ENCODE data around the gene IGSF21.

Gene IGSF21

DNA sequence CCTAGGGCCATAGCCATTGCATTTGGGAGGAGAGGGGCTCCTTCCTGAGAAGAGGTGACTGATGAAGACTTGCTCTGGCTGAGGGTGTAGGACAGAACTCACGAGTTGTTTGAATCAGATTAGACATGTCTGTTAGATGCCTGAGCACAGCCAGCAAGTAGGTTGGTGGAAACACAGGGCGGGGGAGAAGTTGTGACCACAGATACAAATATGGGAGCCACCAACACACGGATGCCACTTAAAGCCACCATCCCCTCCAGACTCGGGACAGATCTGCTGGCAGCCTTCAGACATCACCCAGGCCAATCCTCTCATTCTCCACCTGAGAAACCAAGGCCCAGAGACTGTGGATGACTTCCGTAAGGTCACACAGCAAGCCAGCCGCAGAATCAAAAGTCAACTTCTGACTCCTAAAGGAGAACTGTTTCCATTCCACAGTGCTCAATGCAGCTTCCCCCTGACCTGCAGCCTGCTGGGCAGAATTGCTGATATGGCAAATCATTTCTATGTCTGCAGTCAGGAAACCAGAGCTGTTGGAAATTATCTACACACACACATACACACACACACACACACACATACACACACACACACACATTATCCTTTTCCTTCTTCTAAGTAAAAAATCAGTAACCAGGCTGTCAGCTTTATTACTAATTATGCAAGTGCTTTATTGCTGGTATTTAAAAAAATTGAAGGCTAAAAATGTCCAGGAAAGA is 196.7 kb downstream of the IGSF21 start:
- H3K27ac ChIP-seq (ENCODE audit: low read depth, low read length) = no peak overlapping the region
- H3K79me2 ChIP-seq (ENCODE audit: control insufficient read depth, low read length) = no peaks in the 10 kb centered on the region
- no peaks in the 10 kb centered on the region for H3K27me3 ChIP-seq (ENCODE audit: control insufficient read depth, low read length)
- no peaks in the 10 kb centered on the region for H3K9me2 ChIP-seq (replicated peaks; ENCODE audit: control insufficient read depth, low read length)
- H3K9me3 ChIP-seq (ENCODE audit: control insufficient read depth, insufficient read depth, low read length) = no peaks in the 10 kb centered on the region
- no peak overlapping the region for H3K4me3 ChIP-seq (ENCODE audit: low read length)
- no peaks in the 10 kb centered on the region for H4K20me1 ChIP-seq (ENCODE audit: control insufficient read depth, insufficient read depth, low read depth, low read length)
- TF ChIP-seq, protein P1, sequence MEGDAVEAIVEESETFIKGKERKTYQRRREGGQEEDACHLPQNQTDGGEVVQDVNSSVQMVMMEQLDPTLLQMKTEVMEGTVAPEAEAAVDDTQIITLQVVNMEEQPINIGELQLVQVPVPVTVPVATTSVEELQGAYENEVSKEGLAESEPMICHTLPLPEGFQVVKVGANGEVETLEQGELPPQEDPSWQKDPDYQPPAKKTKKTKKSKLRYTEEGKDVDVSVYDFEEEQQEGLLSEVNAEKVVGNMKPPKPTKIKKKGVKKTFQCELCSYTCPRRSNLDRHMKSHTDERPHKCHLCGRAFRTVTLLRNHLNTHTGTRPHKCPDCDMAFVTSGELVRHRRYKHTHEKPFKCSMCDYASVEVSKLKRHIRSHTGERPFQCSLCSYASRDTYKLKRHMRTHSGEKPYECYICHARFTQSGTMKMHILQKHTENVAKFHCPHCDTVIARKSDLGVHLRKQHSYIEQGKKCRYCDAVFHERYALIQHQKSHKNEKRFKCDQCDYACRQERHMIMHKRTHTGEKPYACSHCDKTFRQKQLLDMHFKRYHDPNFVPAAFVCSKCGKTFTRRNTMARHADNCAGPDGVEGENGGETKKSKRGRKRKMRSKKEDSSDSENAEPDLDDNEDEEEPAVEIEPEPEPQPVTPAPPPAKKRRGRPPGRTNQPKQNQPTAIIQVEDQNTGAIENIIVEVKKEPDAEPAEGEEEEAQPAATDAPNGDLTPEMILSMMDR (IDR thresholded peaks at IDR 0.05; ENCODE audit: low read depth, low read length, poor library complexity, severe bottlenecking) = no peak
- TF ChIP-seq EZH2phosphoT487 (IDR thresholded peaks at IDR 0.05; ENCODE audit: borderline replicate concordance, low read length) = no peak
- H3F3A ChIP-seq (ENCODE audit: control insufficient read depth, insufficient read depth) = no peaks in the 10 kb centered on the region
- H3K4me1 ChIP-seq (ENCODE audit: control insufficient read depth, low read length) = no peaks in the 10 kb centered on the region
- no peak overlapping the region for H3K4me2 ChIP-seq (ENCODE audit: low read length)
- H3K36me3 ChIP-seq (ENCODE audit: control insufficient read depth, low read length) = no peaks in the 10 kb centered on the region

DNA sequence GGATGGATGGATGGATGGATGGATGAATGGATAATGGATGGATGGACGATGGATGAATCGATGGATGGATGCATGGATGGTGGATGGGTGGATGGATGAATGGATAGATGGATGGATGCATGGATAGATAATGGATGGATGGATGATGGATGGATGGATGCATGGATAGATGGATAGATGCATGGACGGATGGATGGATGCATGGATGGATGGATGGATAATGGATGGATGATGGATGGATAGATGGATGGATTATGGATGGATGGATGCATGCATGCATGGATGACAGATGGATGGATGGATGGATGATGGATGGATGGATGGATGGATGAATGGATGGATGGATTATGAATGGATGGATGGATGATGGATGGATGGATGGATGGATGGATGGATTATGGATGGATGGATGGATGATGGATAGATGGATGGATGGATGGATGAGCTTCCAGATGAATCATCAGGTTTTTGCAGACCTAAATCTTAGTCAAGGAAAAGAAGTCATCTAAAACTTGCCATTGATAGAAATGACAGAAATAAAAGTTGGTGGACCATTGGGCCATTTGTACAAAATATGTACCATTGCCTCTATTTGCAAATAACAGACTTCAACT is 197.7 kb downstream of the IGSF21 start:
- H3K4me2 ChIP-seq (ENCODE audit: low read length) = no peak overlapping the region
- H3K4me1 ChIP-seq (ENCODE audit: control insufficient read depth, low read length) = no peaks in the 10 kb centered on the region
- H3K36me3 ChIP-seq (ENCODE audit: control insufficient read depth, low read length) = no peaks in the 10 kb centered on the region
- H3K27me3 ChIP-seq (ENCODE audit: control insufficient read depth, low read length) = no peaks in the 10 kb centered on the region
- no peaks in the 10 kb centered on the region for H3K9me3 ChIP-seq (ENCODE audit: control insufficient read depth, insufficient read depth, low read length)
- no peak overlapping the region for H3K4me3 ChIP-seq (ENCODE audit: low read length)
- no peaks in the 10 kb centered on the region for H3F3A ChIP-seq (ENCODE audit: control insufficient read depth, insufficient read depth)
- no peaks in the 10 kb centered on the region for H4K20me1 ChIP-seq (ENCODE audit: control insufficient read depth, insufficient read depth, low read depth, low read length)
- no peak for TF ChIP-seq EZH2phosphoT487 (IDR thresholded peaks at IDR 0.05; ENCODE audit: borderline replicate concordance, low read length)
- TF ChIP-seq, protein P1 (IDR thresholded peaks at IDR 0.05; ENCODE audit: low read depth, low read length, poor library complexity, severe bottlenecking) = no peak
- no peaks in the 10 kb centered on the region for H3K79me2 ChIP-seq (ENCODE audit: control insufficient read depth, low read length)
- no peaks in the 10 kb centered on the region for H3K9me2 ChIP-seq (replicated peaks; ENCODE audit: control insufficient read depth, low read length)
- no peak overlapping the region for H3K27ac ChIP-seq (ENCODE audit: low read depth, low read length)

DNA sequence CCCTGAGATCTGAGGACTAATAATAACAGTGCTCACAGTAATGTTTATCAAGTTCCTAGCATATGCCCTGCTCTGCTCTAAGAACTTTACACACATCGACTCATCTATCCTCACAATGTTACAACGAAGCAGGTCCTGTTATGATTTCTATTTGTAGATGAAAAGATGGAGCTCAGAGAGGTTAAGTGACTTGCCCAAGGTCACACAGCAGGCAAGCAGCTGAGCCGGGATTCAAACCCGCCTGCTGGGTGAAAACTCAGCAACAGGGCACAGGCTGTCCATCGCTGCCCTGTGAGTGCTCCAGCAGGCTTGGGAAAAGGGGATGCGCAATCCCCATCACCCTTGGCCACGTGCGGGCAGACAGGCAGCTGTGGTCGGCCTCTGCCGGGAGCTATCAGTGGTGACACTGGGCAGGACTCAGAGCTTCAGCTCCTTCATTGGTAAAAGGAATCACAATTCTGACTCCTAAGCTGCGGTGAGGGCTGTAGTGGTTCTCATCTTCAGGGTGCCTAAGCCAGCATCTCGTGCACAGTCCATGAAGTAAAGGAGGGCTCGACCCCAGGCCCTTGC is 199.8 kb downstream of the IGSF21 start:
- Histone ChIP-seq H3K79me2 (ENCODE audit: control insufficient read depth, low read length) (no peaks in the 10 kb centered on the region), H3K36me3 (ENCODE audit: control insufficient read depth, low read length) (no peaks in the 10 kb centered on the region), H3K27ac (ENCODE audit: low read depth, low read length) (no peak overlapping the region), H4K20me1 (ENCODE audit: control insufficient read depth, insufficient read depth, low read depth, low read length) (no peaks in the 10 kb centered on the region), H3K27me3 (ENCODE audit: control insufficient read depth, low read length) (no peaks in the 10 kb centered on the region), H3K4me3 (ENCODE audit: low read length) (no peak overlapping the region), H3K4me1 (ENCODE audit: control insufficient read depth, low read length) (no peaks in the 10 kb centered on the region), H3K4me2 (ENCODE audit: low read length) (no peak overlapping the region), H3K9me2 (replicated peaks; ENCODE audit: control insufficient read depth, low read length) (no peaks in the 10 kb centered on the region), H3K9me3 (ENCODE audit: control insufficient read depth, insufficient read depth, low read length) (no peaks in the 10 kb centered on the region), H3F3A (ENCODE audit: control insufficient read depth, insufficient read depth) (no peaks in the 10 kb centered on the region)
- TF ChIP-seq EZH2phosphoT487 (IDR thresholded peaks at IDR 0.05; ENCODE audit: borderline replicate concordance, low read length) = no peak
- TF ChIP-seq, protein P1 (IDR thresholded peaks at IDR 0.05; ENCODE audit: low read depth, low read length, poor library complexity, severe bottlenecking) = no peak
